ENCODE results near the gene LUC7L3. TPM values are rescaled to one million over a fixed set of nuclear protein-coding genes. Genes with fewer than 3 reads are reported as not detected.
A peak's percentile ranks its signal among the peaks of the same experiment; 100 is the strongest.

The LUC7L3 gene
- total RNA-seq, 2 donors from 2014 or later: 122 to 169 TPM

DNA sequence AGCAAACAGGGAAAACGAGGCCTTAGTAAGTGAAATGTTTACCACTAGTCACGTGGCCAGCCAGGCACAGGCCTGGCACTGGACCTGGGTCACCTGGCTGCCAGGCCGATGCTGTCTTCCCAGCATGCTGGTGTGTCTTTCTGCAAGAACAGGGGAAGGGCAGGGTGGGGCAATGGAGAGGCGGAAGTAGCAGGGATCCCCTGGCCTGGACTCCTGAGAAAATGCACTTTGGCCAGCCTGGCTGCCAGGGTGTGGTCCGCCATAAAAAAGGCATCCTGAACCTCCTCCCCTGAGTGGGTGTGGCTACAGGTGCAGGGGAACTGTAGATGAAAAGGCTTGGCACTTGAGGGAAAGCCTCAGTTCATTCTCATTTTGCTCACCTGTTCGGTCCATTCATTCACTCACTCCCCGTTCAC, 49.0 kb downstream of the LUC7L3 start:
- Mint-ChIP-seq H3K36me3 (ENCODE audit: low read depth) (no peaks in the 10 kb centered on the region), H3K27ac (no peak overlapping the region), H3K4me3 (no peak overlapping the region), H3K4me1 (peaks cover 23% of the 10 kb centered on the region), H3K27me3 (ENCODE audit: insufficient read depth) (peaks cover 2% of the 10 kb centered on the region), H3K9me3 (no peaks in the 10 kb centered on the region)
- WGBS, 2 experiments (ENCODE audit: insufficient coverage in 1 of 2, insufficient read length in 1 of 2): 80 to 87% methylated on average over 6 to 7 of the region's 7 CpGs
- H3K4me1 ChIP-seq (ENCODE audit: control insufficient read depth, insufficient read depth, low read length): peaks cover 12% of the 10 kb centered on the region
- H3K27me3 ChIP-seq (ENCODE audit: control insufficient read depth, insufficient read depth, low read length, poor library complexity, severe bottlenecking): no peaks in the 10 kb centered on the region
- TF ChIP-seq, protein P1, sequence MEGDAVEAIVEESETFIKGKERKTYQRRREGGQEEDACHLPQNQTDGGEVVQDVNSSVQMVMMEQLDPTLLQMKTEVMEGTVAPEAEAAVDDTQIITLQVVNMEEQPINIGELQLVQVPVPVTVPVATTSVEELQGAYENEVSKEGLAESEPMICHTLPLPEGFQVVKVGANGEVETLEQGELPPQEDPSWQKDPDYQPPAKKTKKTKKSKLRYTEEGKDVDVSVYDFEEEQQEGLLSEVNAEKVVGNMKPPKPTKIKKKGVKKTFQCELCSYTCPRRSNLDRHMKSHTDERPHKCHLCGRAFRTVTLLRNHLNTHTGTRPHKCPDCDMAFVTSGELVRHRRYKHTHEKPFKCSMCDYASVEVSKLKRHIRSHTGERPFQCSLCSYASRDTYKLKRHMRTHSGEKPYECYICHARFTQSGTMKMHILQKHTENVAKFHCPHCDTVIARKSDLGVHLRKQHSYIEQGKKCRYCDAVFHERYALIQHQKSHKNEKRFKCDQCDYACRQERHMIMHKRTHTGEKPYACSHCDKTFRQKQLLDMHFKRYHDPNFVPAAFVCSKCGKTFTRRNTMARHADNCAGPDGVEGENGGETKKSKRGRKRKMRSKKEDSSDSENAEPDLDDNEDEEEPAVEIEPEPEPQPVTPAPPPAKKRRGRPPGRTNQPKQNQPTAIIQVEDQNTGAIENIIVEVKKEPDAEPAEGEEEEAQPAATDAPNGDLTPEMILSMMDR (conservative IDR thresholded peaks at IDR 0.05): no peak
- no peaks in the 10 kb centered on the region for H3K9me3 ChIP-seq (ENCODE audit: control insufficient read depth, low read length)
- H3K4me3 ChIP-seq (ENCODE audit: low read length): no peak overlapping the region
- H3K9ac ChIP-seq (ENCODE audit: extremely low read depth, low read length, poor library complexity, severe bottlenecking): no peak overlapping the region
- DNase-seq: peak; percentile 59
- no peak overlapping the region for H3K27ac ChIP-seq (ENCODE audit: low read depth, low read length)
- no peaks in the 10 kb centered on the region for H3K36me3 ChIP-seq (ENCODE audit: control insufficient read depth, insufficient read depth, low read length)

DNA sequence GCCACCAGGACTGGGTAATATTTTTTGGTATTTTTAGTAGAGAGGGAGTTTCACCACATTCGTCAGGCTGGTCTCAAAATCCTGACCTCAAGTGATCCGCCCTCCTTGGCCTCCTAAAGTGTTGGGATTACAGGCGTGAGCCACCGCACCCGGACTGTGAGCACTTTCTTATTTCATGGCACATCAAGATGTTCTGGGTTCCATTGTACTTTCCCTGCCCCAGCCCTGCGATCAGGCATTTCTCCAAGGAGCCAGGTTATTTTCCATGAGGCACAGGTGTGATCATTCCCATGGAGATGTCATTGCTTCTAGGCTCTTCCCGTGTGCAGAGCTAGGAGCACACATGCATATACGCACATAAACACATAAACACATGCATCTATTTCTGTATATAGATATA, 50.5 kb downstream of the LUC7L3 start:
- DNase-seq: peak; percentile 37
- Histone ChIP-seq H3K27ac (ENCODE audit: low read depth, low read length) (no peak overlapping the region), H3K4me3 (ENCODE audit: low read length) (no peak overlapping the region), H3K36me3 (ENCODE audit: control insufficient read depth, insufficient read depth, low read length) (no peaks in the 10 kb centered on the region), H3K9me3 (ENCODE audit: control insufficient read depth, low read length) (no peaks in the 10 kb centered on the region), H3K4me1 (ENCODE audit: control insufficient read depth, insufficient read depth, low read length) (peaks cover 7% of the 10 kb centered on the region), H3K9ac (ENCODE audit: extremely low read depth, low read length, poor library complexity, severe bottlenecking) (no peak overlapping the region), H3K27me3 (ENCODE audit: control insufficient read depth, insufficient read depth, low read length, poor library complexity, severe bottlenecking) (no peaks in the 10 kb centered on the region)
- Mint-ChIP-seq H3K36me3 (ENCODE audit: low read depth) (no peaks in the 10 kb centered on the region), H3K27ac (no peak overlapping the region), H3K4me3 (no peak overlapping the region), H3K9me3 (no peaks in the 10 kb centered on the region), H3K27me3 (ENCODE audit: insufficient read depth) (peaks cover 2% of the 10 kb centered on the region), H3K4me1 (peaks cover 12% of the 10 kb centered on the region)
- WGBS, 2 experiments (ENCODE audit: insufficient coverage in 1 of 2, insufficient read length in 1 of 2): 92 to 95% methylated on average over 6 to 7 of the region's 8 CpGs
- TF ChIP-seq, protein P1 (conservative IDR thresholded peaks at IDR 0.05): no peak

- Histone ChIP-seq H3K27me3 (ENCODE audit: control insufficient read depth, insufficient read depth, low read length, poor library complexity, severe bottlenecking) (no peaks in the 10 kb centered on the region), H3K27ac (ENCODE audit: low read depth, low read length) (no peak overlapping the region), H3K9ac (ENCODE audit: extremely low read depth, low read length, poor library complexity, severe bottlenecking) (no peak overlapping the region), H3K4me1 (ENCODE audit: control insufficient read depth, insufficient read depth, low read length) (peaks cover 6% of the 10 kb centered on the region), H3K4me3 (ENCODE audit: low read length) (no peak overlapping the region), H3K36me3 (ENCODE audit: control insufficient read depth, insufficient read depth, low read length) (no peaks in the 10 kb centered on the region), H3K9me3 (ENCODE audit: control insufficient read depth, low read length) (no peaks in the 10 kb centered on the region)
- H3K4me3 Mint-ChIP-seq: no peak overlapping the region
- no peaks in the 10 kb centered on the region for H3K36me3 Mint-ChIP-seq (ENCODE audit: low read depth)
- H3K27me3 Mint-ChIP-seq (ENCODE audit: insufficient read depth): peaks cover 2% of the 10 kb centered on the region
- peaks cover 10% of the 10 kb centered on the region for H3K4me1 Mint-ChIP-seq
- peak; percentile 13 for DNase-seq
- no peak overlapping the region for H3K27ac Mint-ChIP-seq
- TF ChIP-seq, protein P1 (conservative IDR thresholded peaks at IDR 0.05): no peak
- 91 to 92% methylated on average over 1 to 2 of the region's 2 CpGs for WGBS, 2 experiments (ENCODE audit: insufficient coverage in 1 of 2, insufficient read length in 1 of 2)
- H3K9me3 Mint-ChIP-seq: no peaks in the 10 kb centered on the region
These were observed 50.9 kb downstream of the LUC7L3 start for GRCh38 chr17:50770346-50770745.

Measured in endodermal cell (in vitro differentiated cells).